ENCODE data around the gene SLC25A41.

GRCh38 chr19:6457958-6458694 is 24.6 kb upstream of the SLC25A41 start:
- TF ChIP-seq CTCF (IDR thresholded peaks at IDR 0.05; ENCODE audit: poor library complexity, severe bottlenecking) (no peak), POLR2AphosphoS5 (IDR thresholded peaks at IDR 0.05) (no peak)
